Measurements from ENCODE around the gene ARHGEF17. TPM values are rescaled to one million over a fixed set of nuclear protein-coding genes. Genes with fewer than 3 reads are reported as not detected.

Gene ARHGEF17
- total and polyA plus RNA-seq, 5 experiments from 2014 or later: 0.19 TPM; not detected in 4

DNA sequence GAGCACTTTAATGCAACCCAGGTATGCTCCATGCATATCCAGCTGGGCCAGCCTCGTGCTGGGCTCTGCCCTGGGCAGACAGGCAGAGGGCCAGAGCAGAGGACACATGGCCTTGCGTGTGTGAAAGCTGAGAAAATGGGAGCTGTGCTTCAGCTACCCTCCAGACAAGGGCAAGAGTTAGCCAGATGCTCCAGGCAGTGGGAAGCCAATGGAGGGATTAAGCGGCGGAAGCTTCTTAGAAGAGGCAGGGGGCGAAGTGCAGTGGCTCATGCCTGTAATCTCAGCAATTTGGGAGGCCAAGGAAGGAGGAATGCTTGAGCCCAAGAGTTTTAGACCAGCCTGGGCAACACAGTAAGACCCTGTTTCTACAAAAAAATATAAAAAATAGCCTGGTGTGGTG, 9.8 kb upstream of the ARHGEF17 start:
- H3K27ac Mint-ChIP-seq: peak overlapping the region in 1 of 10 donors; percentile 47
- H3K4me3 Mint-ChIP-seq: no peak overlapping the region
- no peak for ATAC-seq
- H3K36me3 Mint-ChIP-seq: no peaks in the 10 kb centered on the region
- POLR2A ChIA-PET: no interaction called here
- no peaks in the 10 kb centered on the region for H3K9me3 Mint-ChIP-seq
- H3K4me1 Mint-ChIP-seq: peaks cover 0 to 3% (median under 1%) of the 10 kb centered on the region in 4 donors
- peaks cover 8 to 53% (median 27%) of the 10 kb centered on the region in 5 donors for H3K27me3 Mint-ChIP-seq
- no peak for DNase-seq

DNA sequence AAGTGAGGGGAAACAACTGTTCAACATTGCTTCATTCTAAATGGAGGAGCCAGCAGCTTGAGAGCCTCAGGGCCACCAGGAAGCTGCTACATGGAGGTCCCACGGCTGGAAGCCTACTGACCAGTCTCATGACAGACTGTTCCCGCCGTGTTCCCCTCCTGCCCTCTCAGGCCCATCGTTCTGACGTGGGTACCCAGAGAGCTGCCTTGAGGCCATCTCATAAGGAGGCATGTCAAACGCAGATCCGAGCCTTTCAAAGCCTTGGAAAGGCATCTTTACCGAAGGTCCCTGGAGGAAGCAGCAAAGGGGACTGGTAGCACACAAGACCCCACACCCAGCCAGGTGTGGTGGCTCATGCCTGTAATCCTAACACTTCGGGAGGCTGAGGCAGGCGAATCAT, 8.3 kb upstream of the ARHGEF17 start:
- peaks cover 9 to 64% (median 27%) of the 10 kb centered on the region in 5 donors for H3K27me3 Mint-ChIP-seq

DNA sequence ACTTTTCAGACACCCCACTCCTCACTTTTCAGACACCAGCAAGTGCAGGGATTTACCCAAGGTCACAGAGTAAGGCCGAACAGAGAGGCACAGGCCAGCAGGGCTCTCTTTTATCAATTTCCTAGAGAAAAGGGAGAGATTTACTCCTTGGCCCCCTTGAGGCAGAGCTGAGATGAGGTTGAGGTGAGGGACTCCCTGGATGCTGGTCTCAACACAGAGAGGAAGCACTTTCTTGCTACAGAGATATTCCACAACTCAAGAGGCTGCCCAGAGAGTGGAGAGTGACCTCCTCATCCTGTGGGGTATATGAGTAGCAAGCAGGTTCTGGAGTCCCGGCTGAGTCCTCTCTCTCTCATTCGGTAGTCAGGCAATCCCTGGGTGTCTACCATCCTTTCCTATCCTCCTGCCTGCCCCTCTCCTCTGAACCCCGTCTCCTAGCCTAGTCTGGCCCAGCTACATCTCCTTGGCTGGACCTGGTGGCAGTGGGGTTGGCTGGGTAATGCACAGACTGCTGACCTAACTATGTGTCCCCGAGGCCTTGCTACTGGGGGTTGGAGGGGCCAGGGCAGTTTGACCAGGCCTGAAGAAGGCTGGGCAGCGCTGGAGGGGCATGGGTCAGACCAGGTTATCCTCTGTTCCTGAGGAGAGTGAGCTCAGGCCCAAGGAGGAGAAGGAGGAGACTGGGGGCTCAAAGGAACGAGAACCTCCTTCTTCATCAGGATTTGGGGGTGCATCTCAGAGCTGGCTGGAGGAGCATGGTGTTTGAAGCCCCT, 1.8 kb upstream of the ARHGEF17 start:
- peak overlapping the region; percentile 19 to 97 (median 89) for H3K4me3 Mint-ChIP-seq
- POLR2A ChIA-PET: interaction anchor here (1.7 kb wide), 1 partner anchor 29 kb away, joined by 3 read pairs; no protein-coding TSS in a partner anchor

More for the DNA sequence above, 8.3 kb upstream of the ARHGEF17 start:
- Mint-ChIP-seq H3K9me3 (no peaks in the 10 kb centered on the region), H3K27ac (no peak overlapping the region), H3K4me1 (peaks cover 0 to 3% (median under 1%) of the 10 kb centered on the region in 4 donors), H3K36me3 (no peaks in the 10 kb centered on the region), H3K4me3 (no peak overlapping the region)
- POLR2A ChIA-PET: no interaction called here
- ATAC-seq (no peak), DNase-seq (no peak)

DNA sequence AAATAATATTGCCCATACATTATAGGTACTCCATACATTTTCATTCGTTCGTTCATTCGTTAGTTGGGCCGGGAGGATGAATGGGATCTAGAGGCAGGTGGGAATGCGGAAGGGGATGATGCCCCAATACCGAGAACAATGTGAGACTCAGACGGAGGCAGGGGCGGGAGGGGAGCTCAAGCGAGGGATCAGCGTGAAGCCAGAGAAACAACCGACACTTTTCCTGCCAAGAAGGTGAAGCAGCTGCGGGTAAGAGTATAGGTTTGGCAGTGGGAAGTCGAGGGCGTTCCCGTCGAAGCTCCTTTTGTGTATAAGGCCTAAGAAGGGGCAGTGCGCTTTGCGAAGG, 1.1 kb upstream of the ARHGEF17 start:
- H3K9me3 Mint-ChIP-seq: no peaks in the 10 kb centered on the region
- peaks cover 6 to 16% (median 11%) of the 10 kb centered on the region in 4 donors for H3K4me1 Mint-ChIP-seq
- no peaks in the 10 kb centered on the region for H3K36me3 Mint-ChIP-seq
- no peak for DNase-seq
- H3K27ac Mint-ChIP-seq: peak overlapping the region in 7 of 10 donors; percentile 22 to 81 (median 40)
- H3K4me3 Mint-ChIP-seq: peak overlapping the region; percentile 88 to 99 (median 93)
- POLR2A ChIA-PET: interaction anchor here (1.7 kb wide), 1 partner anchor 29 kb away, joined by 3 read pairs; no protein-coding TSS in a partner anchor
- ATAC-seq: no peak
- peaks cover 11 to 52% (median 18%) of the 10 kb centered on the region in 5 donors for H3K27me3 Mint-ChIP-seq

More for the DNA sequence above, 1.8 kb upstream of the ARHGEF17 start:
- Mint-ChIP-seq H3K9me3 (no peaks in the 10 kb centered on the region), H3K4me1 (peaks cover 6 to 16% (median 11%) of the 10 kb centered on the region in 4 donors), H3K27me3 (peaks cover 11 to 55% (median 19%) of the 10 kb centered on the region in 5 donors), H3K27ac (peak overlapping the region in 2 of 10 donors; percentile 15 to 32), H3K36me3 (no peaks in the 10 kb centered on the region)
- DNase-seq: no peak
- ATAC-seq: no peak

DNA sequence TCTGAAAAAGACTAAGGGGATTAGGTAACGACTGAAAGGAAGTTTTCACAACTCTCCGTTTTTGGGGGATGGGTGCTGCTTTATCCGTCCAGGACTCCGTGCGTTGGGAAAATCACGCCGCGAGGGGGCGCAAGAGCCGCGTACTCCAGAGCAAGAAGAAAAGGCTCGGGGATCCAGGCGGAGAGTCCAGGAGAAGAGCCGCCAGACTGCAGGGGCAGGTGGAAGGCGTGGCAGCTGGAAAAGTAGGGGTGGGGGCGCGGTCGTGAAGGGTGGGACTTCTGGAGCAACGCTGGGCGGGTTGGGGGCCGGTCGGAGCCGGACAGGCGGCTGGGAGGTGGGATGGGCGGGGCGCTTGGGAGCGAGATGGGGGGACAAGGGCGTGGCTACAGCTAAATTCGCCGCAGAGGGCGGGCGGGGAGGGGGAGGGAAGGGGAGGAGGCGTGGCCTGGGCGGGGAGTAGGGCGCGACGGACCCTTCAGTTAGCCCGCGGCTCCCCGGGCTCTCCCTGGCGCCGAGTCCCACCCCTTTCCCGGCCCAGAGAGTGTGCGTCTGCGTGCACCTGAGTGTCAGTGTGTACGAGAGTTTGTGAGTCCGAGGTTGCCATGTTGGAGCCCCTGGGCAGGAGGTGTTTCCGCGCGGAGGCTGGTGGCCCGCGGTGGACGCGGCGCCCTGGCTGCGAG, 613 bp upstream of the ARHGEF17 start:
- Mint-ChIP-seq H3K9me3 (no peaks in the 10 kb centered on the region), H3K27ac (peak overlapping the region in 6 of 10 donors; percentile 22 to 81 (median 42)), H3K4me3 (peak overlapping the region; percentile 88 to 99 (median 93)), H3K36me3 (no peaks in the 10 kb centered on the region), H3K27me3 (peaks cover 8 to 46% (median 15%) of the 10 kb centered on the region in 5 donors), H3K4me1 (peaks cover 6 to 16% (median 11%) of the 10 kb centered on the region in 4 donors)
- ATAC-seq (peak; percentile 75 to 80), DNase-seq (peak; percentile 76 to 94 (median 86))
- POLR2A ChIA-PET: interaction anchor here (1.4 to 1.7 kb wide), 2 partner anchors 26 to 28 kb away, joined by 3 to 5 read pairs; no protein-coding TSS in a partner anchor

DNA sequence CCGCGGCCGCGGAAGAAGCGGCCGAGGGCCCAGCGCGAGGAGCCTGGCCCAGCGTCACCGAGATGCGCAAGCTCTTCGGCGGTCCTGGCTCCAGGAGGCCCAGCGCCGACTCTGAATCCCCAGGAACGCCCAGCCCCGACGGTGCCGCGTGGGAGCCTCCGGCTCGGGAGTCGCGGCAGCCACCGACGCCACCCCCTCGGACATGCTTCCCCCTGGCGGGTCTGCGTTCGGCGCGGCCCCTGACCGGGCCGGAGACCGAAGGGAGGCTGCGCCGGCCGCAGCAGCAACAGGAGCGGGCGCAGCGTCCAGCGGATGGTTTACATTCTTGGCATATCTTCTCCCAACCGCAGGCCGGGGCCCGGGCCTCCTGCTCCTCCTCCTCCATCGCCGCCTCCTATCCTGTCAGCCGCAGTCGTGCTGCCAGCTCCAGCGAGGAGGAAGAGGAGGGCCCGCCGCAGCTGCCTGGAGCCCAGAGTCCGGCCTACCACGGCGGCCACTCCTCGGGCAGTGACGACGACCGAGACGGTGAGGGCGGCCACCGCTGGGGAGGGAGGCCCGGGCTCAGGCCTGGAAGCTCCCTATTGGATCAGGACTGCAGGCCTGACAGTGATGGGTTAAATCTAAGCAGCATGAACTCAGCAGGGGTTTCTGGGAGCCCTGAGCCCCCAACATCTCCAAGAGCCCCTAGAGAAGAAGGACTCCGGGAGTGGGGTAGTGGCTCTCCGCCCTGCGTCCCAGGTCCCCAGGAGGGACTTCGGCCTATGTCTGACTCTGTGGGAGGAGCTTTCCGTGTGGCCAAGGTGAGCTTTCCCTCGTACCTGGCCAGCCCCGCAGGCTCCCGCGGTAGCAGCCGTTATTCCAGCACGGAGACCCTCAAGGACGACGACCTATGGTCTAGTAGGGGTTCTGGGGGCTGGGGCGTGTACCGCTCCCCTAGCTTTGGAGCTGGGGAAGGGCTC, 1.2 kb downstream of the ARHGEF17 start:
- ATAC-seq (no peak), DNase-seq (no peak)
- Mint-ChIP-seq H3K27ac (peak overlapping the region in 1 of 10 donors; percentile 56), H3K4me3 (peak overlapping the region in 7 of 10 donors; percentile 28 to 88 (median 30)), H3K27me3 (peaks cover 5 to 30% (median 13%) of the 10 kb centered on the region in 5 donors), H3K4me1 (peaks cover 8 to 16% (median 13%) of the 10 kb centered on the region in 4 donors), H3K9me3 (no peaks in the 10 kb centered on the region), H3K36me3 (no peaks in the 10 kb centered on the region)
- POLR2A ChIA-PET: interaction anchor here (1.3 to 1.4 kb wide), 3 partner anchors 24 to 32 kb away, joined by 3 to 5 read pairs (median 5); no protein-coding TSS in a partner anchor

DNA sequence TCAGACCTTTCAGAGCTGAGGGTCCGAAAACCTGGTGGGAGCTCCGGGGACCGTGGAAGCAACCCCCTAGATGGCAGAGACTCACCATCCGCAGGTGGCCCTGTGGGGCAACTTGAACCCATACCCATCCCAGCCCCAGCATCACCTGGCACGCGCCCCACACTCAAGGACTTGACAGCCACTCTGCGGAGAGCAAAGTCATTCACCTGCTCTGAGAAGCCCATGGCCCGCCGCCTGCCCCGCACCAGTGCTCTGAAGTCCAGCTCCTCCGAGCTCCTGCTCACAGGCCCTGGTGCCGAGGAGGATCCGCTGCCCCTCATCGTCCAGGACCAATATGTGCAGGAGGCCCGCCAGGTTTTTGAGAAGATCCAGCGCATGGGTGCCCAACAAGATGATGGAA, 2.0 kb downstream of the ARHGEF17 start:
- Mint-ChIP-seq H3K4me1 (peaks cover 8 to 23% (median 14%) of the 10 kb centered on the region in 4 donors), H3K9me3 (no peaks in the 10 kb centered on the region), H3K27ac (no peak overlapping the region), H3K4me3 (peak overlapping the region in 2 of 10 donors; percentile 11 to 41), H3K36me3 (no peaks in the 10 kb centered on the region), H3K27me3 (peaks cover 5 to 24% (median 9%) of the 10 kb centered on the region in 5 donors)
- POLR2A ChIA-PET: no interaction called here
- no peak for DNase-seq
- no peak for ATAC-seq

DNA sequence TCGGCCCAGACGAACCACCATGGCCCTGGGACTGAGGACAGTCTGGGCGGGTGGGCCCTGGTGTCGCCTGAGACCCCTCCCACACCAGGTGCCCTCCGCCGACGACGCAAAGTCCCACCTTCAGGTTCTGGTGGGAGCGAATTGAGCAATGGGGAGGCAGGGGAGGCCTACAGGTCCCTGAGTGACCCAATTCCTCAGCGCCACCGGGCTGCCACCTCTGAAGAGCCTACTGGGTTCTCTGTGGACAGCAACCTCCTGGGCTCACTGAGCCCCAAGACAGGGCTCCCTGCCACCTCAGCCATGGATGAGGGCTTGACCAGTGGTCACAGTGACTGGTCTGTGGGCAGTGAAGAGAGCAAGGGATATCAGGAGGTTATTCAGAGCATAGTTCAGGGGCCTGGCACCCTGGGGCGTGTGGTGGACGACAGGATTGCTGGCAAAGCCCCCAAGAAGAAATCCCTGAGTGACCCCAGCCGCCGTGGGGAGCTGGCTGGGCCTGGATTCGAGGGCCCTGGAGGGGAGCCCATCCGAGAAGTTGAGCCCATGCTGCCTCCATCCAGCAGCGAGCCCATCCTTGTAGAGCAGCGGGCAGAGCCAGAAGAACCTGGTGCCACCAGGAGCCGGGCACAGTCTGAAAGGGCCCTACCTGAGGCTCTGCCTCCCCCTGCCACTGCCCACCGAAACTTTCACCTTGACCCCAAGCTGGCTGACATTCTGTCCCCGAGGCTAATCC, 2.8 kb downstream of the ARHGEF17 start:
- Mint-ChIP-seq H3K9me3 (no peaks in the 10 kb centered on the region), H3K27me3 (peaks cover 4 to 17% (median 8%) of the 10 kb centered on the region in 5 donors), H3K4me3 (peak overlapping the region in 1 of 10 donors; percentile 41), H3K27ac (no peak overlapping the region), H3K36me3 (no peaks in the 10 kb centered on the region), H3K4me1 (peaks cover 8 to 24% (median 14%) of the 10 kb centered on the region in 4 donors)
- no peak for DNase-seq
- ATAC-seq: no peak
- POLR2A ChIA-PET: no interaction called here

DNA sequence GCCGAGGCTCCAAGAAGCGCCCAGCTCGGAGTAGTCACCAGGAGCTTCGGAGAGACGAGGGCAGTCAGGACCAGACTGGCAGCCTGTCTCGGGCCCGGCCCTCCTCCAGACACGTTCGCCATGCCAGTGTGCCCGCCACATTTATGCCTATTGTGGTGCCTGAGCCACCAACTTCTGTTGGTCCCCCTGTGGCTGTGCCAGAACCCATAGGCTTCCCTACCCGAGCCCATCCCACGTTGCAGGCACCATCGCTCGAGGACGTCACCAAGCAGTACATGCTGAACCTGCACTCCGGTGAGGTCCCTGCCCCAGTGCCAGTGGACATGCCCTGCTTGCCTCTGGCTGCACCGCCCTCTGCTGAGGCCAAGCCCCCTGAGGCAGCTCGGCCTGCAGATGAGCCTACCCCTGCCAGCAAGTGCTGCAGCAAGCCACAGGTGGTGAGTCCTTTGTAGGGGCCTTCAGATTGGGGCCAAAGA, 3.4 kb downstream of the ARHGEF17 start:
- no peak overlapping the region for H3K4me3 Mint-ChIP-seq
- DNase-seq: no peak
- H3K4me1 Mint-ChIP-seq: peaks cover 8 to 22% (median 11%) of the 10 kb centered on the region in 4 donors
- peaks cover 4 to 14% (median 8%) of the 10 kb centered on the region in 5 donors for H3K27me3 Mint-ChIP-seq
- H3K36me3 Mint-ChIP-seq: no peaks in the 10 kb centered on the region
- POLR2A ChIA-PET: no interaction called here
- H3K9me3 Mint-ChIP-seq: no peaks in the 10 kb centered on the region
- no peak for ATAC-seq
- no peak overlapping the region for H3K27ac Mint-ChIP-seq

DNA sequence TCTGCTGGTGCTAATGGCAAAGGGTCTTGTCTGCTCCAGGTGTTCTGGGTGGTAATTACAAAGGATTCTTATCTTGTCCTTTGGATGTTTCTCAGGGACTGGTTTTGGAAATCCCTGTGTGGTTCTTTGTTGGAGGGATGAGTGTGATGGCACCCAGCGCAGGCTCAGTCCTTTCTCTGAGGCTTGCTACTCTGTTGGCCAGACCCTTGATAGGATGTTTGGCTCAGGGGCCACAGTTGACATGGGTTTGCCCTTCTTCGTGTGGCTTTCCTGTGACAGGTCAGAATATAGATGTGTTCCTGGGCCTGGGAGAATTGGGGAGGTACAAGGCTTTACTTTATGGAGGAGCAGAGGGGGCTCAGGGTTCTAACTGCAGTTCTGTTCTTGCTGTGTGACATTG, 4.0 kb downstream of the ARHGEF17 start:
- POLR2A ChIA-PET: no interaction called here
- H3K9me3 Mint-ChIP-seq: no peaks in the 10 kb centered on the region
- no peak overlapping the region for H3K4me3 Mint-ChIP-seq
- peaks cover 4 to 16% (median 5%) of the 10 kb centered on the region in 4 donors for H3K4me1 Mint-ChIP-seq
- ATAC-seq (no peak), DNase-seq (no peak)
- no peaks in the 10 kb centered on the region for H3K36me3 Mint-ChIP-seq
- H3K27me3 Mint-ChIP-seq: peaks cover 3 to 7% (median 5%) of the 10 kb centered on the region in 5 donors
- peak overlapping the region in 1 of 10 donors; percentile 3 for H3K27ac Mint-ChIP-seq

DNA sequence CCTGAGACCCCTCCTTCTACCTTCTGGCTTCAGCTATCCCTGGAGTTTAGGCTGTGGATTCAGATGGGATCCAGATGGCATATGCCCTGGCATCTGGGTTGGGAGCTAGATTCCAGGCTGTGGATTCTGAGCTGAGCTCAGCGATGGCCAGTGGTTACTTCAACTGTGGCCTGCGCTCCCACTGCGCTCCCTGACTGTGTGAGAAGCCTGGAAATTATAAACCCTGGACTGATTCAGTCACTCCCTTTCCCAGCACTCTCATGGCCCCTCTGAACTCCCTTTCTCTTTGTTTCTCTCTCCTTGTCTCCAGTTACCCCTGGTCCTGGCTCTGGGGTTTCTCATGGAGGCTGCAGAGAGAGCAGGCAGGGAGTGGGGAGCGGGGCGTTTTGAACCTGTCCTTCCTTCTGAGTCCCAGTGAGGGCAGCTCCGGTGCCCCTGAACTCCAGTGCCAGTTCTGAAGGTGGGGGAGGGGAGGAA, 4.8 kb downstream of the ARHGEF17 start:
- Mint-ChIP-seq H3K4me1 (peaks cover 0 to 13% (median under 1%) of the 10 kb centered on the region in 4 donors), H3K9me3 (no peaks in the 10 kb centered on the region), H3K4me3 (no peak overlapping the region), H3K36me3 (no peaks in the 10 kb centered on the region), H3K27me3 (peaks cover 0 to 4% (median 0%) of the 10 kb centered on the region in 5 donors), H3K27ac (no peak overlapping the region)
- ATAC-seq (no peak), DNase-seq (no peak)
- POLR2A ChIA-PET: no interaction called here

All from naive thymus-derived CD8-positive, alpha-beta T cell (primary cell).